ENCODE measurements around the gene KANK3.
A peak's percentile ranks its signal among the peaks of the same experiment; 100 is the strongest.
"Not testable (repeated sequence)": the region's sequence is repeated elsewhere in the genome, so short reads cannot be mapped to it uniquely, and the experiment has no call there.

KANK3 gene

DNA sequence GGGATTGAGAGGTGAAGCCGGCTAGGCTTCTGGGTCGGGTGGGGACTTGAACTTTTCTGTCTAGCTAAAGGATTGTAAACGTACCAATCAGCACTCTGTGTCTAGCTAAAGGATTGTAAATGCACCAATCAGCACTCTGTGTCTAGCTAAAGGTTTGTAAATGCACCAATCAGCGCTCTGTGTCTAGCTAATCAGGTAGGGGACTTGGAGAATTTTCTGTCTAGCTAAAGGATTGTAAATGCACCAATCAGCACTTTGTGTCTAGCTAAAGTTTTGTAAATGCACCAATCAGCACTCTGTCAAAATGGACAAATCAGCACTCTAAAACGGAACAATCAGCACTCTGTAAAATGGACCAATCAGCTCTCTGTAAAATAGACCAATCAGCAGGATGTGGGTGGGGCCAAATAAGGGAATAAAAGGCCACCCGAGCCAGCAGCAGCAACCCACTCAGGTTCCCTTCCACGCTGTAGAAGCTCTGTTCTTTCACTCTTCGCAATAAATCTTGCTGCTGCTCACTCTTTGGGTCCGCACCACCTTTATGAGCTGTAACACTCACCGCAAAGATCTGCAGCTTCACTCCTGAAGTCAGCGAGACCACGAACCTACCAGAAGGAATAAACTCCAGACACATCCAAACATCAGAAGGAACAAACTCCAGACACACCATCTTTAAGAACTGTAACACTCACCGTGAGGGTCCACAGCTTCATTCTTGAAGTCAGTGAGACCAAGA, 36.3 kb upstream of the KANK3 start:
- H3K27me3 ChIP-seq (replicated peaks in 2 of 5; ENCODE audit: control insufficient read depth in 4 of 5, insufficient read depth in 5 of 5, low read length in 4 of 5); H3K4me1 ChIP-seq (ENCODE audit: control extremely low read depth in 1 of 4, control insufficient read depth in 4 of 4, insufficient read depth in 4 of 4, low read length in 3 of 4); H3K4me3 ChIP-seq (ENCODE audit: control insufficient read depth in 1 of 7, extremely low read depth in 1 of 7, insufficient read depth in 4 of 7, low read depth in 2 of 7, low read length in 6 of 7); H3K9me3 ChIP-seq (ENCODE audit: control extremely low read depth in 1 of 5, control insufficient read depth in 4 of 5, insufficient read depth in 2 of 5, low read depth in 1 of 5, low read length in 4 of 5); H3K27ac ChIP-seq (ENCODE audit: insufficient read depth in 1 of 2, low read depth in 1 of 2, low read length in 2 of 2, poor library complexity in 1 of 2, severe bottlenecking in 2 of 2); POLR2A ChIA-PET; DNase-seq; H3K36me3 ChIP-seq (ENCODE audit: control insufficient read depth in 4 of 4, insufficient read depth in 4 of 4, low read length in 3 of 4): not testable (repeated sequence)
- 96% methylated on average over 13 of the region's 13 CpGs for WGBS (ENCODE audit: insufficient coverage)
- CTCF ChIA-PET, result interaction anchor here (0.8 kb wide), 1 partner anchor 15 kb away, joined by 3 read pairs; no protein-coding TSS in a partner anchor

DNA sequence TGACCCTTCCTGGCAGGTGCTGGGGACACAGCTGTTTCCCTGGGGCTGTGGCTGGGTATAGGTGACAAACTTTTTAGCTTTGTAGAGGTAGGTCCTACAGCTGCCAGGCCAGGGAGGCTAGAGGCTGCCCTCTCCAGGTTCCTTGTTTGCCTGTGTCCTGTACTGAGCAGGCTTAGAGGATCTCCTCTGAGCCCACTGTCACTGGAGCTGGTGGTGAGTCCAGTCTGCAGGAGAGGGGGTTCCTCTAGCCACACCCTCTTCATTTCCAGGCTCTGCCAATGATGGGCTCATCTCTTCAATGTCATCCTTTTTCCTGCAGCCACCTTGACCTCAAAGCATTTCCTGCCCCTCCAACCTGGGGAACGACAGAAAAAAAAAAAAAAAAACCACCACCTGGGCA, 34.5 kb upstream of the KANK3 start:
- peaks cover 0 to 6% (median 0%) of the 10 kb centered on the region in 4 experiments for H3K36me3 ChIP-seq (ENCODE audit: control insufficient read depth in 4 of 4, insufficient read depth in 4 of 4, low read length in 3 of 4)
- H3K9me3 ChIP-seq (ENCODE audit: control extremely low read depth in 1 of 5, control insufficient read depth in 4 of 5, insufficient read depth in 2 of 5, low read depth in 1 of 5, low read length in 4 of 5), result peaks cover 0 to 3% (median 0%) of the 10 kb centered on the region in 5 experiments
- ChIA-PET POLR2A (no interaction called here), CTCF (interaction anchor here (1.0 to 2.3 kb wide), 5 partner anchors 10 to 26 kb away, joined by 3 to 10 read pairs (median 5); no protein-coding TSS in a partner anchor)
- no peaks in the 10 kb centered on the region for H3K4me1 ChIP-seq (ENCODE audit: control extremely low read depth in 1 of 4, control insufficient read depth in 4 of 4, insufficient read depth in 4 of 4, low read length in 3 of 4)
- no peak overlapping the region for H3K27ac ChIP-seq (ENCODE audit: insufficient read depth in 1 of 2, low read depth in 1 of 2, low read length in 2 of 2, poor library complexity in 1 of 2, severe bottlenecking in 2 of 2)
- H3K27me3 ChIP-seq (replicated peaks in 2 of 5; ENCODE audit: control insufficient read depth in 4 of 5, insufficient read depth in 5 of 5, low read length in 4 of 5), result no peaks in the 10 kb centered on the region
- WGBS (ENCODE audit: insufficient coverage), result no CpG with 5 or more reads among the region's 1 CpG
- no peak for DNase-seq
- H3K4me3 ChIP-seq (ENCODE audit: control insufficient read depth in 1 of 7, extremely low read depth in 1 of 7, insufficient read depth in 4 of 7, low read depth in 2 of 7, low read length in 6 of 7), result no peak overlapping the region

DNA sequence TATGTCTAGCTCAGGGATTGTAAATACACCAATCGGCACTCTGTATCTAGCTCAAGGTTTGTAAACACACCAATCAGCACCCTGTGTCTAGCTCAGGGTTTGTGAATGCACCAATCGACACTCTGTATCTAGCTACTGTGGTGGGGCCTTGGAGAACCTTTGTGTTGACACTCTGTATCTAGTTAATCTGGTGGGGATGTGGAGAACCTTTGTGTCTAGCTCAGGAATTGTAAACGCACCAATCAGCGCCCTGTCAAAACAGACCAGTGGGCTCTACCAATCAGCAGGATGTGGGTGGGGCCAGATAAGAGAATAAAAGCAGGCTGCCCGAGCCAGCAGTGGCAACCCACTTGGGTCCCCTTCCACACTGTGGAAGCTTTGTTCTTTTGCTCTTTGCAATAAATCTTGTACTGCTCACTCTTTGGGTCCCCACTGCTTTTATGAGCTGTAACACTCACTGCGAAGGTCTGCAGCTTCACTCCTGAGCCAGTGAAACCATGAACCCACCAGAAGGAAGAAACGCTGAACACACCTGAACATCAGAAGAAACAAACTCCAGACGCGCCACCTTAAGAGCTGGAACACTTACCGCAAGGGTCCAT, 33.4 kb upstream of the KANK3 start:
- WGBS (ENCODE audit: insufficient coverage), result 96% methylated on average over 7 of the region's 10 CpGs
- DNase-seq, POLR2A ChIA-PET: not testable (repeated sequence)

DNA sequence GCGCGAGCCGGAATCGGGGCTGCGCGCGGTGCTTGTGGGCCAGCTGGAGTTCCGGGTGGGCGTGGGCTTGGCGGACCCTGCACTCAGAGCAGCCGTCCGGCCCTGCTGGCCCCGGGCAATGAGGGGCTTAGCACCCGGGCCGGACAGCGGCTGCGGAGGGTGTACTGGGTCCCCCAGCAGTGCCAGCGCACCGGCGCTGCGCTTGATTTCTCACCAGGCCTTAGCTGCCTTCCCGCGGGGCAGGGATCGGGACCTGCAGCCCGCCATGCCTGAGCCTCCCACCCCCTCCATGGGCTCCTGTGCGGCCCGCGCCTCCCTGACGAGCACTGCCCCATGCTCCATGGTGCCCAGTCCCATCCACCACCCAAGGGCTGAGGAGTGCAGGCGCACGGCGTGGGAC, 32.7 kb upstream of the KANK3 start:
- WGBS (ENCODE audit: insufficient coverage), result 93% methylated on average over 23 of the region's 32 CpGs
- POLR2A ChIA-PET; H3K4me3 ChIP-seq (ENCODE audit: control insufficient read depth in 1 of 7, extremely low read depth in 1 of 7, insufficient read depth in 4 of 7, low read depth in 2 of 7, low read length in 6 of 7); CTCF ChIA-PET; H3K27ac ChIP-seq (ENCODE audit: insufficient read depth in 1 of 2, low read depth in 1 of 2, low read length in 2 of 2, poor library complexity in 1 of 2, severe bottlenecking in 2 of 2); H3K36me3 ChIP-seq (ENCODE audit: control insufficient read depth in 4 of 4, insufficient read depth in 4 of 4, low read length in 3 of 4); DNase-seq; H3K27me3 ChIP-seq (replicated peaks in 2 of 5; ENCODE audit: control insufficient read depth in 4 of 5, insufficient read depth in 5 of 5, low read length in 4 of 5); H3K9me3 ChIP-seq (ENCODE audit: control extremely low read depth in 1 of 5, control insufficient read depth in 4 of 5, insufficient read depth in 2 of 5, low read depth in 1 of 5, low read length in 4 of 5); H3K4me1 ChIP-seq (ENCODE audit: control extremely low read depth in 1 of 4, control insufficient read depth in 4 of 4, insufficient read depth in 4 of 4, low read length in 3 of 4): not testable (repeated sequence)

More for the DNA sequence above, 33.4 kb upstream of the KANK3 start:
- H3K9me3 ChIP-seq (ENCODE audit: control extremely low read depth in 1 of 5, control insufficient read depth in 4 of 5, insufficient read depth in 2 of 5, low read depth in 1 of 5, low read length in 4 of 5); H3K27me3 ChIP-seq (replicated peaks in 2 of 5; ENCODE audit: control insufficient read depth in 4 of 5, insufficient read depth in 5 of 5, low read length in 4 of 5); H3K36me3 ChIP-seq (ENCODE audit: control insufficient read depth in 4 of 4, insufficient read depth in 4 of 4, low read length in 3 of 4); H3K27ac ChIP-seq (ENCODE audit: insufficient read depth in 1 of 2, low read depth in 1 of 2, low read length in 2 of 2, poor library complexity in 1 of 2, severe bottlenecking in 2 of 2); H3K4me3 ChIP-seq (ENCODE audit: control insufficient read depth in 1 of 7, extremely low read depth in 1 of 7, insufficient read depth in 4 of 7, low read depth in 2 of 7, low read length in 6 of 7); H3K4me1 ChIP-seq (ENCODE audit: control extremely low read depth in 1 of 4, control insufficient read depth in 4 of 4, insufficient read depth in 4 of 4, low read length in 3 of 4): not testable (repeated sequence)
- CTCF ChIA-PET, result interaction anchor here (1.2 to 2.3 kb wide), 2 partner anchors 17 to 22 kb away, joined by 5 to 10 read pairs; no protein-coding TSS in a partner anchor

DNA sequence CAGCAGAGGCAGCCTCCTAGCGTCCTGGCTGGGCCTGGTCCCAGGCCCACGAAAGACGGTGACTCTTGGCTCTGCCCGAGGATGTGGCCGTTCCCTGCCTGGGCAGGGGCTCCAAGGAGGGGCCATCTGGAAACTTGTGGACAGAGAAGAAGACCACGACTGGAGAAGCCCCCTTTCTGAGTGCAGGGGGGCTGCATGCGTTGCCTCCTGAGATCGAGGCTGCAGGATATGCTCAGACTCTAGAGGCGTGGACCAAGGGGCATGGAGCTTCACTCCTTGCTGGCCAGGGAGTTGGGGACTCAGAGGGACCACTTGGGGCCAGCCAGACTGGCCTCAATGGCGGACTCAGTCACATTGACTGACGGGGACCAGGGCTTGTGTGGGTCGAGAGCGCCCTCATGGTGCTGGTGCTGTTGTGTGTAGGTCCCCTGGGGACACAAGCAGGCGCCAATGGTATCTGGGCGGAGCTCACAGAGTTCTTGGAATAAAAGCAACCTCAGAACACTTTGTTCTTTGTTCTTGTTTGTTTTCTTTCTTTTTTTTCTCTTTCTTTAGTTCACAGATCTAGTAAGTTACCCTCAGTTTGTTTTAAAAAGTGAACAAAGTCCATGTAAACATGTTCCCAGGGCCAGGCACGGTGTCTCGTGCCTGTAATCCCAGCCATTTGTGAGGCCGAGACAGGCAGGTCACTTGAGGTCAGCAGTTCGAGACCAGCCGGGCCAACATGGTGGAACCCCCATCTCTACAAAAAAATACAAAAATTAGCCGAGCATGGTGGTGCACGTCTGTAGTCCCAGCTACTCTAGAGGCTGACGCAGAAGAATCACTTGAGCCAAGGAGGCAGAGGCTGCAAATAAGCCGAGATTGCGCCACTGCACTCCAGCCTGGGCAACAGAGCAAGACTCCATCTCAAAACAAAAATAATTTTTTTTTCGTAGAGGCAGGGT, 31.1 kb upstream of the KANK3 start:
- POLR2A ChIA-PET, result no interaction called here
- no peaks in the 10 kb centered on the region for H3K27me3 ChIP-seq (replicated peaks in 2 of 5; ENCODE audit: control insufficient read depth in 4 of 5, insufficient read depth in 5 of 5, low read length in 4 of 5)
- H3K4me1 ChIP-seq (ENCODE audit: control extremely low read depth in 1 of 4, control insufficient read depth in 4 of 4, insufficient read depth in 4 of 4, low read length in 3 of 4), result peaks cover 0 to 10% (median 8%) of the 10 kb centered on the region in 4 experiments

DNA sequence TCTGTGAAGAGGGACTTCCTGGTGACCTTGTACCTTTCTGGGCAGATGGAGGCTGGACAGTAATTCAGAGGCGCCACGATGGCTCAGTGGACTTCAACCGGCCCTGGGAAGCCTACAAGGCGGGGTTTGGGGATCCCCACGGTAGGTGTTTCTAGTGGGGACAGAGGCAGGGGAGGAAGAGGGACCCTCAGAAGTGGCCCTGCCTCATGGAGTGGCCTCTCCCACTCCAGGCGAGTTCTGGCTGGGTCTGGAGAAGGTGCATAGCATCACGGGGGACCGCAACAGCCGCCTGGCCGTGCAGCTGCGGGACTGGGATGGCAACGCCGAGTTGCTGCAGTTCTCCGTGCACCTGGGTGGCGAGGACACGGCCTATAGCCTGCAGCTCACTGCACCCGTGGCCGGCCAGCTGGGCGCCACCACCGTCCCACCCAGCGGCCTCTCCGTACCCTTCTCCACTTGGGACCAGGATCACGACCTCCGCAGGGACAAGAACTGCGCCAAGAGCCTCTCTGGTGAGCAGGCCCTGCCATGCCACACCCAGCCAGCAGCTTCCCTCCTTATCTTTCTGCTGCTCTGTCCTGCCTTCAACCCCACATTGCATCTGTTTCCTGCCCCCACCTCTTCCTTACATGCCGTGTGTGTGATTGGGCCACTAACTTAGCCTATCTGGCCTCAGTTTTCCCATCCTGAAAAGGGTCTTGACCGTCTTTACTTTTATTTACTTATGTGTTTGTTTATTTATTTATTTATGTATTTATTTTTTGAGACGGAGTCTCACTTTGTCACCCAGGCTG, 28.1 kb upstream of the KANK3 start:
- DNase-seq, result peak; percentile 52 to 92 (median 85)
- ChIA-PET CTCF (interaction anchor here (1.0 to 2.1 kb wide), 3 partner anchors 13 to 18 kb away, joined by 3 to 10 read pairs (median 3); no protein-coding TSS in a partner anchor), POLR2A (no interaction called here)
- Histone ChIP-seq H3K4me3 (ENCODE audit: control insufficient read depth in 1 of 7, extremely low read depth in 1 of 7, insufficient read depth in 4 of 7, low read depth in 2 of 7, low read length in 6 of 7) (peak overlapping the region in 1 of 7 experiments; percentile 8), H3K4me1 (ENCODE audit: control extremely low read depth in 1 of 4, control insufficient read depth in 4 of 4, insufficient read depth in 4 of 4, low read length in 3 of 4) (peaks cover 0 to 24% (median 20%) of the 10 kb centered on the region in 4 experiments), H3K9me3 (ENCODE audit: control extremely low read depth in 1 of 5, control insufficient read depth in 4 of 5, insufficient read depth in 2 of 5, low read depth in 1 of 5, low read length in 4 of 5) (no peaks in the 10 kb centered on the region), H3K36me3 (ENCODE audit: control insufficient read depth in 4 of 4, insufficient read depth in 4 of 4, low read length in 3 of 4) (peaks cover 0 to 6% (median 0%) of the 10 kb centered on the region in 4 experiments), H3K27ac (ENCODE audit: insufficient read depth in 1 of 2, low read depth in 1 of 2, low read length in 2 of 2, poor library complexity in 1 of 2, severe bottlenecking in 2 of 2) (no peak overlapping the region), H3K27me3 (replicated peaks in 2 of 5; ENCODE audit: control insufficient read depth in 4 of 5, insufficient read depth in 5 of 5, low read length in 4 of 5) (peaks cover 0 to 20% (median 7%) of the 10 kb centered on the region in 5 experiments)
- WGBS (ENCODE audit: insufficient coverage), result 78% methylated on average over 25 of the region's 28 CpGs

More for the DNA sequence above, 31.1 kb upstream of the KANK3 start:
- WGBS (ENCODE audit: insufficient coverage), result 97% methylated on average over 25 of the region's 26 CpGs
- Histone ChIP-seq H3K36me3 (ENCODE audit: control insufficient read depth in 4 of 4, insufficient read depth in 4 of 4, low read length in 3 of 4) (peaks cover 0 to 6% (median 0%) of the 10 kb centered on the region in 4 experiments), H3K27ac (ENCODE audit: insufficient read depth in 1 of 2, low read depth in 1 of 2, low read length in 2 of 2, poor library complexity in 1 of 2, severe bottlenecking in 2 of 2) (no peak overlapping the region), H3K9me3 (ENCODE audit: control extremely low read depth in 1 of 5, control insufficient read depth in 4 of 5, insufficient read depth in 2 of 5, low read depth in 1 of 5, low read length in 4 of 5) (no peaks in the 10 kb centered on the region), H3K4me3 (ENCODE audit: control insufficient read depth in 1 of 7, extremely low read depth in 1 of 7, insufficient read depth in 4 of 7, low read depth in 2 of 7, low read length in 6 of 7) (no peak overlapping the region)
- CTCF ChIA-PET, result interaction anchor here (0.6 kb wide), 1 partner anchor 131 kb away, joined by 3 read pairs; no protein-coding TSS in a partner anchor
- no peak for DNase-seq
